HG03575 (cell line): ENCODE results near the gene HOXA6.

ENCODE experiments used
- ATAC-seq: cut with Tn5 transposase; IDR thresholded peaks from one replicate; pipeline ENCODE4 v1.9.1; 2021; ENCODE audit not compliant: unreplicated experiment, insufficient number of reproducible peaks, low FRiP score; ENCODE audit errors: extremely low read depth

HOXA6 gene

DNA sequence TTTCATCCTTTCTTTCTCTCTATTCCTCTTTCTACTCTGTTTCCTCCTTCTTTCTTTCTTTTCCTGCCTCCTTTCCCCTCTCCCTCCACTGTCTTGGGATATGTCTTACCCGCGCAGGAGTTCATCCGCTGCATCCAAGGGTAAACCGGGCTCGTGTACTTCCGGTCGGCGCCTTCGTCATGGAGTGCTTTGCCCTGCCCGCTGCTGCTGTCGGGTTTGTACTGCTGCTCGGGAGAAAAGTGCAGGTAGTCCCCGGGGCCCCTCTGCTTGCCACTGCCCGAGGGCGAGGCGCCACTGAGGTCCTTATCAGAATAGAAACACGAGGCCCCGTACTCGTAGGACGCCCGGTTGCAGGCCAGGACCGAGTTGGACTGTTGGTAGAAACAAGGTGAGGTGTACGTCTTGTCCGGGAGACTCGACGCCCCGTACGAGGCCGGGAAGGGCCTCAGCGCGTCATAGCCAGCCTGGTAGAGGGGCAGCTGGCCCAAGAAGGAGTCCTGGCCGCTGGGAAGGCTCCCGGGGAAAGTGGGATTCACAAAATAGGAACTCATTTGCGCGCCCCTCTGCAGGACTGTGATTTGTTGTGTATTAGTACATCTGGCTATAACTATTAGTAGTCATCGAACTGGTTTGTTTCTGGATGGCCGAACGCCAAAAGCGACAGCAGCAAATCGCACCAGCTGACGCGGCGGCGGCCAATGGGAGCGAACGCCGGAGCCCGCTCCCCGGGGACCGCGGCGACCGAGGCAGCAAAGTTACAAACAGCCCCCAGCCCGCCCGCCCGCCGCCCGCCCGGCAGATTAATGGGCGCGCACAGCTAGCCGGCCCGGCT lies at the start of gene HOXA6:
TSS of gene HOXA6 (minus strand) at position 576 of the 832 bp plus-strand sequence. CDS start at position 551, 25 bp downstream.
- ATAC-seq: no peak

GRCh38 chr7:27196287-27196767 lies 48.8 kb upstream of the HOXA6 start:
- no peak for ATAC-seq

- no peak for ATAC-seq
Observed at GRCh38 chr7:27194686-27195379, 47.3 kb upstream of the HOXA6 start.

- ATAC-seq: no peak
Observed at GRCh38 chr7:27194002-27194352, 46.4 kb upstream of the HOXA6 start.

- no peak for ATAC-seq
Observed at GRCh38 chr7:27193335-27194001, 45.9 kb upstream of the HOXA6 start.

DNA sequence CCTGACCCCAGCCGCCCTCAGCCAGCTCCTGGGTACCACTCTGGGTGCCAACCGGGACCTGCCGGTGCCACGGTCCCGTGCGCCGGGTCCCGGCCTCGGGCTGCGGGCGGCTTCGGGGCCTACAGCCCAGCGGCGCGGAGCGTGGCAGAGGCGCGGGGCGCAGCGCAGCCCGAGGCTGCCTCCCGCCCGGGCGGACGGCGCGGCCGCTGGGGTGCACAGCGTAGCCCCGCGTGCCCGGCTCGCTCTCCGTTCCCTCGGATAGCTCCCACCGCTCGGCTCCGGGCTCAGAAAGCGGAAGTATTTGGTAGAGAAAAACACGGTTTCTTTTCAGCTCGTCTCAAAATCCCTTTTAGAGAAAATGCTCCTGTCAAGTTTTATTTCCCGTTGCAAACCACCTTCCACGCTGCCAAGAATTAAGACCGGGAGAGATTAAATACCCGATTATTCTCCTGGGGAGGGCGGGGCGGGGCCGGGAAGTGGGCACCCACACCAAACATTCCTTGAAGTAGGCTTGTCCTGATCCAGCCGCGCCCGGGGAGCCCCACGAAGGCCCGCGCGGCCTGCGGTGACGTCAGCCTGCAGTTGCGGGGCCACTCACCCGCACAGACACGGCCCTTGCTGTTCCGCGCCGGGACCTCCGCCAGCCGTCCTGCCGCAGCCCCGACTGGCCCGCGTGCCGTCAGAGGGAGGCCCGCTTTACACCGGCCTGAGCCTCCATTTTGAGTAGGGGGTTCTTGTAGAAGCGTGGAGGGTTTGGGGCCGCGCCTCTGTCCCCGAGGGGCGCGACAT lies 45.2 kb upstream of the HOXA6 start:
- no peak for ATAC-seq

DNA sequence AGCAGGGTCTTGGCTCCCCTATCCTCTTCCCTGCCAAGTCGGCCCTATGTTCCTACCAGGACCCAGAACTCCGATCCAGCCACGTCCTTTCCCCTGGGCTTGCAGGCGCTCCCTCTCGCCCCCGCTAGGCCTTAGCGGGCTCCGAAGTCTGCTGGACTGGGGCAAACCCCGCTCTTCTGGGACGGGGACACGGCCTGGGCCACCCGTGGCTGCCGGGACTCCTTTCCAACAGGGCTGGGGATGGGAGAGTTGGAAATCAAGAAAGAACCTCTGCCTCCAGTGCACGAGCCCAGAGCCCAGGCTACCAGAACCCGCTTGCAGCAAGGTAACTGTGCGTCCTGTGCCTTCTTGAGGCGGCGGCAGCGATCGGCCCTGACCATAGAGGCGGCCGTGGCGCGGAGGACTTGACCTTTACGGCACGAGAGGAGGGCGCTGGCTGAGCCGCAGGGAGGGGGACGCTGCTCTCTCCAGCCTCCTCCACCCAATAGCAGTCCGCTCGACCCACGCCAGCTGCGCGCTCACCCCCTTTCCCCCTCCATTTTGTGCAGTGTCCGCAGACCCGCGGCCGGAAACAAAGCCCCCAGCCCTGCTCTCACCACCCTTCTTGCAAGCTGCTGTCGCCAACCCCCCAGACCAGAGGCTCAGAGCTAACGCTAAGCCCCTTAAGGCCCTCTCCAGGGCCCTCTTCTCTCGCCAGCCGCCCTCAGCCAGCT lies 44.4 kb upstream of the HOXA6 start:
- no peak for ATAC-seq

GRCh38 chr7:27191161-27191731 lies 43.7 kb upstream of the HOXA6 start:
- ATAC-seq: no peak

DNA sequence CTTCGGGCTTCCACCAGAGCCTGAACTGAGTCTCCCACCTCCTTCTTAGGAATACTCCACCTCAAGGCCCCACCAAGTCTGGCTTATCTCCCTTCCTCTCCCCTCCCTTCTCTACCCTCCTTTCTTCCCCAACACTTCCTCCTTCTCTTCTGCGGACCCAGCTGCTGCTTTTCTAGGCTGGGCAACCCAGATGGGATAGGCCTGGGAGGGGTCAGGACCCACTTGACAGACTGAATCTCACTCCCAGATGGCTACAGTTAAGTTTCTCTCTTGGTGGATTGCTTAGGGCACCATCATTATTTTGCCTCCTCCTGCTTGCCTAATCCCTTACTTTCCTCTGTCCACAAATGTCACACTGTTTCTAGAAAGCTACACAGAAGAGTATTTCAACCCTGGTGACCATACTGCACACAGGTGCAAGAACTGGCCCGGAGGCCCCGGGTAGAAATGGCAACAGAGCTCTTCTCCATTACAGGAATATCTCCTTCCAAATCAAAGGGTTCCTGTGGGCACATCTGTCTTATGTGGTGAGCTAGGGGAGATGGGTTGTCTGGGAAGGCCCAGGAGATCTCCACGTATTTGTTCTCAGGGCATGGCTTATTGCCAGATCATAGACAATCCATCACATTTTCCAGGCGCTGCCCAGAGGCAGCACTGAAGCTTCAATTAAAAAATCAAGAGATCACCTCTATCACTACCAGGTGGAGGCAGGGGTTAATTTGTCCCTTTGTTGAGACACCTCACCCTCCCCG lies 42.6 kb upstream of the HOXA6 start:
- no peak for ATAC-seq

GRCh38 chr7:27189295-27189996 lies 41.9 kb upstream of the HOXA6 start:
- ATAC-seq: no peak

- no peak for ATAC-seq
Observed at GRCh38 chr7:27188386-27189294, 41.1 kb upstream of the HOXA6 start.

GRCh38 chr7:27187475-27188385 lies 40.2 kb upstream of the HOXA6 start:
- no peak for ATAC-seq

GRCh38 chr7:27186668-27187474 lies 39.3 kb upstream of the HOXA6 start:
- ATAC-seq: no peak
